Superior temporal gyrus (tissue), 1 donor: ENCODE measurements around the gene GRM6.

Source experiments
- DNase-seq: peaks from one replicate; pipeline ENCODE4 v3.0.0-alpha.2; 2016; ENCODE audit errors: extremely low spot score

Gene GRM6

DNA sequence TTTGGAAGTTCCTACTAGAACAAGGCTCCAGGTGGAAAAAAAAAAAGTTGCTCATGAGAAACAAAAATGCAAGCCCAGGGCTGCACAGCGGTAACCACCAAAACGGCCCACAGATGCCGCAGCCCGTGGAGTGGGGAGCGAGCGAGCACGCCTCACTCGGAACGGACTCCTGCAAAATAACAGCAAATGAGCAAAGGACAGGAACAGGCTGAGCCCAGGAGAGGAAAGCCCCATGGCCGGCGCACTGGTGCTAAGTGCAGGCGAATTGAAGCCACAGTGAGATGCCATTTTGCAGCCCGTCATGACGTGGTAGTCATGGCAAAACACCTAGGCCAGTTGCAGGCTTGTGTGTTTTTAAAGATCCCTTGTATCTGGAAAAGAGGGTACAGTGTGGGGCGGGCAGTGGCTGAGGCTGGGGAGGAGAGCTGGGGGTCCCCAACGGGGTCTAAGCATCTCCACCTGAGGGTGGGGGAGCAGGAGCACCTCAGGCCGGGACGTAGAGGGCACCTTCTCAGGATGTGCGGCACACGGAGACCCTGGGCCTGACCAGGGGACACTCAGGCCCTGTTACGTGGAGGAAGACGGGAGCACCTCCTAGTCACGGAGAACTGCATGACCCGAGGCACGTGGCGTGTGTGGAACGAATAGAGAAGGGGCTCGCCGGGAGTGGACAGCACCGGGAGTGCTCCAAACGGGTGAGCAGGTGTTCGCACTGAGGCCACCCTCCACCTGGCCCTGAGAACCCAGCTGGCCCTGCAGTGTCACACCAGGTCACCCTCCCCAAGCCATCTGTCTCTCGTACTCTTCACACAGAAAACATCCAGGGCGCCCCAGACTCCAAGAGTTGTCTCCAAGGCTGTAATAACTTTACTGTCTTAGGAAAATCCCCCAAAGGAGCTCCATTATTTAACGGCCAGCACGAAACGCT, 10.7 kb downstream of the GRM6 start:
- no peak for DNase-seq

DNA sequence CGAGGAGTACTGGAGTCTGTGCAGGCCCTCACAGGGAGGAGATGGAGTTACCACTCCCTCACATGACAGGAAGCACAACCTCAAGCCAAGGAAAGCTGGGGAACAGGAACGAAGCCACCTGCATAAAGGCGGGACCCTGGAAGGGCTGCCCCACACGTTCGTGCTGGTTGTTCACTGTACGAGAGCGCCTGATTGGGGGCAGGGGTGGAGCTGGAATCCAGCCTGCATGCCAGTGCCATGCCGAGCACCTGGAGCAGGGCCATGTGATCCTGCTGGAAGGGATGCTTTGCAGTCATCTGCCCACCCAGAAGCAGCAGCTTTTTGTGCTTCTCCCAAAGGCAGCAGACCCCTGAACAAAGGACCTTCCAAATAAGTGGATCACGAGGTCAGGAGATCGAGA, 11.4 kb downstream of the GRM6 start:
- no peak for DNase-seq

DNA sequence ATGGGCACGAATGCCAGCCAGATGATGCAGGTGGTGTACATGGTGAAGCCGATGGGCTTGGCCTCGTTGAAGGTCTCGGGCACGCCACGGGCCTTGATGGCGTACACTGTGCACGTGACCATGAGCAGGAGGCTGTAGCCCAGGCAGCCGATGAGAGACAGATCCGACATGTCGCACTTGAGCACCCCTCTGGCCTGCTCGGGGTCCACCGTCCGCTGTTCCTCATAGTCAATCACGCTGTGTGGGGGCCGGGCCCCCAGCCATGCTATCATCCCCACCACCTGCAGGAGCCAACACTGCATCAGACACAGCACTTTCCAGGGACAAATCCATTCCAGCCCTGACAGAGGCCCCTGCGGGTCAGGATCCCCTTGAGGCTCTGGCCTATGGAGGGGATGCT, 12.2 kb downstream of the GRM6 start:
- DNase-seq, result no peak

DNA sequence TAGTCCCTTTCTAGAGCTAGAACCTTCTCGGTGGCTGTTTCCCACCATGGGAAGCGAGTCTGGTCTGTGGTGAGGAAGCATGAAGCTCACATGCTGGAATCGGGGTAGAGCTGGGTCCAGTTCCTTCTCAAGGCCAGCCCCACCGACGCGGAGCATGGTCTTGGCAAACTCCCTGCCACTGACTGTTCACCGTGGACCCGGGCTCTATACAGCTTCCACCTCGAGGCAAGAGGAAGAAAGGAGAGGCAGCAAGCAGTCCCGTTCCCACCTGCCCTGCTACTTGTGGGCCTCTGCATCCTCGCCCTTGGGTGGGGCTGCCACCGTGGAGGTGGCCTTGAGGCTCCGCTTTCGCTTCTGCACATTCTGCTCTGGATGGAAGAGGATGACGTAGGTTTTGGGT, 13.7 kb downstream of the GRM6 start:
- no peak for DNase-seq

DNA sequence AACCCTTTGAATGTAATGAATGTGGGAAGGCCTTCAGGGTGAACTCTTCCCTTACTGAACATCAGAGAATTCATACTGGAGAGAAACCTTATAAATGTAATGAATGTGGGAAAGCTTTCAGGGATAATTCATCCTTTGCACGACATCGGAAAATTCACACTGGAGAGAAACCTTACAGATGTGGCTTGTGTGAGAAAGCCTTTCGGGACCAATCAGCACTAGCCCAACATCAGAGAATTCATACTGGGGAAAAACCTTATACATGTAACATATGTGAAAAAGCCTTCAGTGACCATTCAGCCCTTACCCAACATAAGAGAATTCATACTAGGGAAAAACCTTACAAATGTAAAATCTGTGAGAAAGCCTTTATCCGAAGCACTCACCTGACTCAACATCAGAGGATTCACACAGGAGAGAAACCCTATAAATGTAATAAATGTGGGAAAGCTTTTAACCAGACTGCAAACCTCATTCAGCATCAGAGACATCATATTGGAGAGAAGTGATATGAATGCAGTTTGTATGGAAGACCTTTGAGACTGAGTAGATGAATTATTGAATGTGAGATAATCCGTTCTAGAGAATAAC, 29.6 kb downstream of the GRM6 start:
- no peak for DNase-seq

DNA sequence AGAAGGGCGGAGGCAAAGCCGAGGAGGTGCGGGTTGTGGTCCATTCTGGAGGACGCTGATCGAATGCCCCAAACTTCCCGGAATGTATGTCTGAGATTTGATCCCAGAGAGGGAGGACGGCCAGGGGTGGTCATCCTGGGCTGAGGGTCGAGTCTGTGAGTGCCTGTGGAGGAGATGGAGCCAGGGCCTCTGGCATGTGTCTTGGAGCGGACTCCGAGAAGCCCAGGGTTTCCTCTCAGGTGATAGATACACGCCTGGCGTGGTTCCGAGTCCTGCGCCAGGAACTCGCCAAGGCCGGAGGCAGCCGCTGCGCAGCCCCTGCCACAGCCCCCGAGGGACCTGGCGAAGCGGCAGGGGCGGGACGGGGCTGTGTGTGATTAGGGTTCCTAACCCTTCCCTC, 53.8 kb downstream of the GRM6 start:
- DNase-seq, result no peak

DNA sequence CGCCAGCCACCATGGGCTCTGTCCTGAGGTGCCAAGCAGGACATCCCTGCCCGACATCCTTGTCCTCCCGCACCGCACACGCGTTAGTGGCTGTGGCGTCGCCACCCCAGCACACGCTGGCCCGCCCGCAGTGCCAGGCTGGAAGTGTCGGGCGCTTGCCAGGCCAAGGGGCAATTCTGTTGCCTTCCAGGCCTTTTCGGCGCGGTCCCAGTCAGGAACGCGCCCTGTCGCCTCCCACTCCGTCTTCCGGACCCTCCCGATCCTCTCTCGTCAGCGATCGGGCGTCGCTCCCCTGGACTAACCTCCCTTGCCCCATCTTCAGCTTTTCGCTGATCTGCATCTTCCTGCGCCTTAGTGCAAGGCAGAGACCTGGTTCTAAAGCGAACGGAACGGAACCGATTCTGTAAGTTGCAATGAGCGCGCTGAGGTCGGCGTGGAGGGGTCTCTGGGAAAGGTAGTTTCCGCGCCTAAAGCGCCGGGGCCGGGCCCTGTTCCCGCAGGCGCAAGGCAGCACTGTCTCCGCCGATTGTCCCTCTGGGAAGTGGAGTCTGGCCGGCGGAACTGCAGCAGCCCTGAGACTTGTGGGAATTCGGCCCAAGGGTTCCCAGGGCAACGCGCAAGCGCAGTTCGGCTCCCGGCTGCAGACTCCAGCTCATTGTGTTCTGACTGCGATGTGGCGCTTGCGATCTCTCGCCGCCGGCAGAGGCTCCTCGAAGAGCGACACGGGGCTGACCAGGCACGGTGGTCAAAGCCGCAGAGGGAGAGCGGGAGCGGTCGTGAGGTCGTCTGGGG, 54.4 kb downstream of the GRM6 start, which contains the start of gene ZNF454:
Gene ZNF454, plus strand, starts transcription at position 630 of the 792 bp plus-strand sequence. CDS start 1,594 bp downstream, outside the sequence.
- DNase-seq, result peak; percentile 98

DNA sequence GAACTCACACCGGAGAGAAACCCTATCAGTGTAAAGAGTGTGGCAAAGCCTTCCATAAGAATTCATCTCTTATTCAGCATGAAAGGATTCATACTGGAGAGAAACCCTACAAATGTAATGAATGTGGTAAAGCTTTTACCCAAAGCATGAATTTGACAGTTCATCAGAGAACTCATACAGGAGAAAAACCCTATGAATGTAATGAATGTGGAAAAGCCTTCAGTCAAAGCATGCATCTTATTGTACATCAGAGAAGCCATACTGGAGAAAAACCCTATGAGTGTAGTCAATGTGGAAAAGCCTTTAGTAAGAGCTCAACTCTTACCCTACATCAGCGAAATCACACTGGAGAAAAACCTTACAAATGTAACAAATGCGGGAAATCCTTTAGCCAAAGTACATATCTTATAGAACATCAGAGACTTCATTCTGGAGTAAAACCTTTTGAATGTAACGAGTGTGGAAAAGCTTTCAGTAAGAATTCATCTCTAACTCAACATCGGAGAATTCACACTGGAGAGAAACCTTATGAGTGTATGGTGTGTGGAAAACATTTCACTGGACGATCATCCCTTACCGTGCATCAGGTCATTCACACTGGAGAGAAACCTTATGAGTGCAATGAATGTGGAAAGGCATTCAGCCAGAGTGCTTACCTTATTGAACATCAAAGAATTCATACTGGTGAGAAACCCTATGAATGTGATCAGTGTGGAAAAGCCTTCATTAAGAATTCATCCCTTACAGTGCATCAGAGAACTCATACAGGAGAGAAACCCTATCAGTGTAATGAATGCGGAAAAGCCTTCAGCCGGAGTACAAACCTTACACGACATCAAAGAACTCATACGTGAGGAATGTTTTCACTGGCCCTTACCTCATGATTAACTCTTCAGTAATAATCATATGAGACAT, 63.0 kb downstream of the GRM6 start:
- DNase-seq, result no peak
